HEK293T (cell line): ENCODE measurements around the gene LRBA.

Experiments used
- CTCF ChIA-PET: fragments of 350-600 bp; formaldehyde crosslinking; extraction: SDS; loops from one replicate; lab custom pipeline; 2021; ENCODE audit warnings: antibody characterized with exemption, inconsistent platforms; lab: Yijun Ruan, JAX
- POLR2A ChIA-PET: fragments of 350-600 bp; formaldehyde crosslinking; extraction: SDS; loops from one replicate; lab custom pipeline; 2020; ENCODE audit warnings: antibody characterized with exemption, inconsistent platforms; lab: Yijun Ruan, JAX
- DNase-seq: peaks from one replicate; pipeline ENCODE4 v3.0.0; 2012; ENCODE audit warnings: mixed read lengths; ENCODE audit errors: extremely low spot score
- ARNT ChIP-seq: fragments of 450-650 bp; IDR thresholded peaks from 2 replicates; pipeline ENCODE4 v1.6.1; 2017; ENCODE audit warnings: mild to moderate bottlenecking
- BHLHE40 ChIP-seq: fragments of 450-650 bp; IDR thresholded peaks from 2 replicates; pipeline ENCODE4 v1.6.1; 2016; ENCODE audit warnings: mild to moderate bottlenecking, moderate library complexity, borderline replicate concordance
- CTBP1 ChIP-seq: fragments of 450-650 bp; IDR thresholded peaks from 2 replicates; pipeline ENCODE4 v1.6.1; 2016; ENCODE audit warnings: borderline replicate concordance
- ELF4 ChIP-seq: fragments of 450-650 bp; IDR thresholded peaks from 2 replicates; pipeline ENCODE4 v1.6.1; 2017; ENCODE audit warnings: antibody characterized with exemption
- FOXA1 ChIP-seq: fragments of 450-650 bp; IDR thresholded peaks from 2 replicates; pipeline ENCODE4 v1.6.1; 2016; ENCODE audit warnings: mild to moderate bottlenecking
- FOXK2 ChIP-seq: fragments of 450-650 bp; IDR thresholded peaks from 2 replicates; pipeline ENCODE4 v1.6.1; 2016; ENCODE audit warnings: mild to moderate bottlenecking
- FOXM1 ChIP-seq: fragments of 450-650 bp; IDR thresholded peaks from 2 replicates; pipeline ENCODE4 v1.6.1; 2017; ENCODE audit warnings: mild to moderate bottlenecking, borderline replicate concordance
- HDGF ChIP-seq: fragments of 450-650 bp; IDR thresholded peaks from 2 replicates; pipeline ENCODE4 v1.6.1; 2017; ENCODE audit warnings: antibody characterized with exemption, borderline replicate concordance
- L3MBTL2 ChIP-seq: fragments of 450-650 bp; conservative IDR thresholded peaks from 2 replicates; pipeline ENCODE4 v1.6.1; 2016; ENCODE audit warnings: mild to moderate bottlenecking
- LEF1 ChIP-seq: fragments of 450-650 bp; IDR thresholded peaks from 2 replicates; pipeline ENCODE4 v1.6.1; 2017; ENCODE audit warnings: mild to moderate bottlenecking, borderline replicate concordance
- NFRKB ChIP-seq: fragments of 450-650 bp; IDR thresholded peaks from 2 replicates; pipeline ENCODE4 v1.6.1; 2016; ENCODE audit warnings: mild to moderate bottlenecking, moderate library complexity
- PKNOX1 ChIP-seq: fragments of 450-650 bp; IDR thresholded peaks from 2 replicates; pipeline ENCODE4 v1.6.1; 2016
- SP1 ChIP-seq: fragments of 450-650 bp; IDR thresholded peaks from 2 replicates; pipeline ENCODE4 v1.6.1; 2017
- SUZ12 ChIP-seq: fragments of 450-650 bp; IDR thresholded peaks from 2 replicates; pipeline ENCODE4 v1.6.1; 2016; ENCODE audit warnings: mild to moderate bottlenecking
- TARDBP ChIP-seq: fragments of 450-650 bp; IDR thresholded peaks from 2 replicates; pipeline ENCODE4 v1.6.1; 2016
- ZNF384 ChIP-seq: fragments of 450-650 bp; IDR thresholded peaks from 2 replicates; pipeline ENCODE4 v1.6.1; 2016

LRBA gene

GRCh38 chr4:150289198-150289597 is 725.9 kb downstream of the LRBA start:
- no peak for TF ChIP-seq FOXA1
- TF ChIP-seq SP1: no peak
- TF ChIP-seq PKNOX1: no peak
- TF ChIP-seq ZNF384: no peak
- TF ChIP-seq ELF4: no peak
- TF ChIP-seq NFRKB: no peak
- TF ChIP-seq FOXM1: no peak
- no peak for TF ChIP-seq HDGF
- no peak for DNase-seq
- ChIA-PET CTCF (no interaction called here), POLR2A (no interaction called here)

GRCh38 chr4:150286656-150287055 is 728.4 kb downstream of the LRBA start:
- POLR2A ChIA-PET: no interaction called here
- no peak for DNase-seq
- CTCF ChIA-PET: no interaction called here
- no peak for TF ChIP-seq TARDBP
- TF ChIP-seq ARNT: no peak
- no peak for TF ChIP-seq ELF4
- no peak for TF ChIP-seq PKNOX1
- no peak for TF ChIP-seq SUZ12
- no peak for TF ChIP-seq BHLHE40
- no peak for TF ChIP-seq ZNF384

- DNase-seq: no peak
- ChIA-PET POLR2A (no interaction called here), CTCF (interaction anchor here (1.0 kb wide), 2 partner anchors 15 to 20 kb away, joined by 3 to 4 read pairs; no protein-coding TSS in a partner anchor)
Measured at GRCh38 chr4:150283689-150284088, 731.4 kb downstream of the LRBA start.

GRCh38 chr4:150280975-150281374 is 734.1 kb downstream of the LRBA start:
- POLR2A ChIA-PET: no interaction called here
- CTCF ChIA-PET: no interaction called here
- TF ChIP-seq TARDBP: no peak
- TF ChIP-seq LEF1: no peak
- no peak for TF ChIP-seq ZNF384
- no peak for TF ChIP-seq L3MBTL2
- TF ChIP-seq FOXK2: no peak
- no peak for TF ChIP-seq ARNT
- TF ChIP-seq SP1: no peak
- TF ChIP-seq ELF4: no peak
- TF ChIP-seq FOXA1: no peak
- TF ChIP-seq CTBP1: no peak
- TF ChIP-seq FOXM1: no peak
- TF ChIP-seq HDGF: no peak
- TF ChIP-seq SUZ12: no peak
- TF ChIP-seq BHLHE40: no peak
- TF ChIP-seq PKNOX1: no peak
- no peak for TF ChIP-seq NFRKB
- DNase-seq: no peak

More at GRCh38 chr4:150283689-150284088, 731.4 kb downstream of the LRBA start:
- TF ChIP-seq CTBP1 (no peak), FOXK2 (no peak), HDGF (no peak), SUZ12 (no peak), NFRKB (no peak), FOXA1 (no peak), LEF1 (no peak), SP1 (no peak), ZNF384 (no peak), ELF4 (no peak), ARNT (no peak), BHLHE40 (no peak), TARDBP (no peak), L3MBTL2 (no peak), PKNOX1 (no peak), FOXM1 (no peak)

- ChIA-PET CTCF (interaction anchor here (0.5 kb wide), 1 partner anchor 1175 kb away, joined by 3 read pairs; no protein-coding TSS in a partner anchor), POLR2A (no interaction called here)
- DNase-seq: no peak
- TF ChIP-seq ARNT: no peak
- no peak for TF ChIP-seq FOXK2
- no peak for TF ChIP-seq LEF1
- no peak for TF ChIP-seq FOXM1
- TF ChIP-seq BHLHE40: no peak
- no peak for TF ChIP-seq SP1
- no peak for TF ChIP-seq ELF4
- TF ChIP-seq L3MBTL2: no peak
- TF ChIP-seq CTBP1: no peak
- TF ChIP-seq FOXA1: no peak
- no peak for TF ChIP-seq SUZ12
- no peak for TF ChIP-seq ZNF384
- TF ChIP-seq TARDBP: no peak
- TF ChIP-seq NFRKB: no peak
Measured at GRCh38 chr4:150280081-150280895, 734.8 kb downstream of the LRBA start.
